Astrocyte (in vitro differentiated cells and primary cell): ENCODE results near the gene LIPC. TPM values are rescaled to one million over a fixed set of nuclear protein-coding genes. Genes with fewer than 3 reads are reported as not detected.

ENCODE experiments used
- DNase-seq: peaks from one replicate; pipeline ENCODE4 v3.0.0-alpha.2; 2010; ENCODE audit warnings: low read depth
- FAIRE-seq: peaks from 2 replicates; lab custom pipeline; 2011; peaks lifted over from hg19 to GRCh38; lab: Jason Lieb, UNC
- H2AFZ ChIP-seq: 2 replicates; pipeline ENCODE4 v1.6.0; 2012; ENCODE audit warnings: low read depth, low read length, inconsistent platforms
- H3K27ac ChIP-seq: 2 replicates; pipeline ENCODE4 v1.5.1; 2011; ENCODE audit warnings: low read depth, low read length, inconsistent platforms
- H3K27me3 ChIP-seq: 2 replicates; pipeline ENCODE4 v1.6.0; 2011; ENCODE audit warnings: low read length, inconsistent platforms; ENCODE audit not compliant: insufficient read depth
- H3K36me3 ChIP-seq: 2 replicates; pipeline ENCODE4 v1.5.1; 2011; ENCODE audit warnings: low read length, inconsistent platforms; ENCODE audit not compliant: insufficient read depth
- H3K4me1 ChIP-seq: 2 replicates; pipeline ENCODE4 v1.5.1; 2011; ENCODE audit warnings: low read length, inconsistent platforms; ENCODE audit not compliant: insufficient read depth
- H3K4me2 ChIP-seq: 2 replicates; pipeline ENCODE4 v1.6.0; 2012; ENCODE audit warnings: low read length, inconsistent platforms
- H3K4me3 ChIP-seq: 2 replicates; pipeline ENCODE4 v1.5.1; 2011; ENCODE audit warnings: low read depth, mild to moderate bottlenecking, low read length, inconsistent platforms; ENCODE audit not compliant: insufficient read depth
- H3K79me2 ChIP-seq: 2 replicates; pipeline ENCODE4 v1.6.0; 2012; ENCODE audit warnings: mild to moderate bottlenecking, low read length, inconsistent platforms; ENCODE audit not compliant: insufficient read depth
- H3K9ac ChIP-seq: 2 replicates; pipeline ENCODE4 v1.6.0; 2012; ENCODE audit warnings: mild to moderate bottlenecking, low read length, inconsistent platforms
- H3K9me3 ChIP-seq: 2 replicates; pipeline ENCODE4 v1.5.1; 2012; ENCODE audit warnings: low read depth, mild to moderate bottlenecking, low read length, inconsistent platforms; ENCODE audit not compliant: insufficient read depth
- H4K20me1 ChIP-seq: 2 replicates; pipeline ENCODE4 v1.6.0; 2012; ENCODE audit warnings: low read length, inconsistent platforms; ENCODE audit not compliant: insufficient read depth
- H3K27ac Mint-ChIP-seq: one replicate; pipeline ENCODE4 v1.8.0; 2021; ENCODE audit warnings: mild to moderate bottlenecking, mixed read lengths; ENCODE audit not compliant: unreplicated experiment
- H3K27me3 Mint-ChIP-seq: one replicate; pipeline ENCODE4 v1.8.0; 2021; ENCODE audit warnings: low read depth, mixed read lengths; ENCODE audit not compliant: unreplicated experiment
- H3K36me3 Mint-ChIP-seq: one replicate; pipeline ENCODE4 v1.8.0; 2021; ENCODE audit warnings: low read depth, mixed read lengths; ENCODE audit not compliant: unreplicated experiment
- H3K4me1 Mint-ChIP-seq: one replicate; pipeline ENCODE4 v1.8.0; 2021; ENCODE audit warnings: low read depth, mixed read lengths; ENCODE audit not compliant: unreplicated experiment
- H3K4me3 Mint-ChIP-seq: one replicate; pipeline ENCODE4 v1.8.0; 2021; ENCODE audit warnings: mild to moderate bottlenecking, moderate library complexity, mixed read lengths; ENCODE audit not compliant: unreplicated experiment
- H3K9me3 Mint-ChIP-seq: one replicate; pipeline ENCODE4 v1.8.0; 2021; ENCODE audit warnings: mild to moderate bottlenecking, mixed read lengths; ENCODE audit not compliant: unreplicated experiment
- EZH2 ChIP-seq: IDR thresholded peaks from 2 replicates; pipeline ENCODE4 v1.6.1; 2012; ENCODE audit warnings: mild to moderate bottlenecking, low read length, inconsistent platforms; ENCODE audit not compliant: insufficient read depth
- total RNA-seq: library from RNA; stranded (reverse); gene quantifications from 2 replicates; pipeline ENCODE4 v1.2.1, GENCODE V29; 2021
- TF ChIP-seq, protein P1 (sequence below): IDR thresholded peaks from 2 replicates; pipeline ENCODE4 v1.5.1; 2011; ENCODE audit warnings: low read depth, mild to moderate bottlenecking, inconsistent platforms, low read length, moderate library complexity; ENCODE audit not compliant: insufficient read depth

The LIPC gene
- total RNA-seq, 1 donor from 2014 or later, result not detected

DNA sequence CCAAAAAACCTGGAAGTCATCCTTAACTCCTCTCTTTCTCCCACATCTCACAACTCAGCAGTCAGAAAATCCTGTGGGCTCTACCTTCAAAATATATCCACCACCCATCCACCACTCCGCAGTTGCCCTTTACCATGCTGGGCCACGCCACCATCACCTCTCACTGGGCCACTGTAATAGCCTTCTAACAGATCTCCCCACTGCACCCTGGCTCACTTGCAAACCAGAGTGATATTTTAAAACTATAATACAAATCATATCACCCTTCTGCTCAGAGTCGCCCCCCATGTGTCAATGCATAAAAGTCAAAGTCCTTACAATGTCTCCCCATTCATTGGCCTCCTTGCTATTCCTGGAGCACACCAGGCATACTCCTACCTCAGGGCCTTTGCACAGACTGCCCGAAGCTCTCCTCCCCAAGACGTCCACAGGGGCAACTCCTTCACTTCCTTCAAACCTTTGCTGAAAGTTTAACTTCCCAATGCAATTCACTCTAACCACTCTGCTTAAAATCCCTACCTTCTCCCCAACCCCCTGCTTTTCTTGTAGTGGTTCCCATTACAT is 1.5 kb upstream of the LIPC start:
- Mint-ChIP-seq H3K4me1 (no peaks in the 10 kb centered on the region), H3K9me3 (no peaks in the 10 kb centered on the region), H3K36me3 (no peaks in the 10 kb centered on the region), H3K27ac (no peak overlapping the region), H3K27me3 (peaks cover 7% of the 10 kb centered on the region), H3K4me3 (no peak overlapping the region)
- H3K4me2 ChIP-seq, result no peak overlapping the region
- H2AFZ ChIP-seq, result no peak overlapping the region
- H3K4me3 ChIP-seq, result no peak overlapping the region
- H3K4me1 ChIP-seq, result no peaks in the 10 kb centered on the region
- H3K27ac ChIP-seq, result no peak overlapping the region
- H3K9me3 ChIP-seq, result no peaks in the 10 kb centered on the region
- FAIRE-seq, result no peak
- H3K9ac ChIP-seq, result no peak overlapping the region
- H3K36me3 ChIP-seq, result no peaks in the 10 kb centered on the region
- H3K79me2 ChIP-seq, result no peaks in the 10 kb centered on the region
- no peak for TF ChIP-seq EZH2
- TF ChIP-seq, protein P1, sequence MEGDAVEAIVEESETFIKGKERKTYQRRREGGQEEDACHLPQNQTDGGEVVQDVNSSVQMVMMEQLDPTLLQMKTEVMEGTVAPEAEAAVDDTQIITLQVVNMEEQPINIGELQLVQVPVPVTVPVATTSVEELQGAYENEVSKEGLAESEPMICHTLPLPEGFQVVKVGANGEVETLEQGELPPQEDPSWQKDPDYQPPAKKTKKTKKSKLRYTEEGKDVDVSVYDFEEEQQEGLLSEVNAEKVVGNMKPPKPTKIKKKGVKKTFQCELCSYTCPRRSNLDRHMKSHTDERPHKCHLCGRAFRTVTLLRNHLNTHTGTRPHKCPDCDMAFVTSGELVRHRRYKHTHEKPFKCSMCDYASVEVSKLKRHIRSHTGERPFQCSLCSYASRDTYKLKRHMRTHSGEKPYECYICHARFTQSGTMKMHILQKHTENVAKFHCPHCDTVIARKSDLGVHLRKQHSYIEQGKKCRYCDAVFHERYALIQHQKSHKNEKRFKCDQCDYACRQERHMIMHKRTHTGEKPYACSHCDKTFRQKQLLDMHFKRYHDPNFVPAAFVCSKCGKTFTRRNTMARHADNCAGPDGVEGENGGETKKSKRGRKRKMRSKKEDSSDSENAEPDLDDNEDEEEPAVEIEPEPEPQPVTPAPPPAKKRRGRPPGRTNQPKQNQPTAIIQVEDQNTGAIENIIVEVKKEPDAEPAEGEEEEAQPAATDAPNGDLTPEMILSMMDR, result no peak
- H4K20me1 ChIP-seq, result no peaks in the 10 kb centered on the region
- no peak for DNase-seq
- H3K27me3 ChIP-seq, result peaks cover 7% of the 10 kb centered on the region

DNA sequence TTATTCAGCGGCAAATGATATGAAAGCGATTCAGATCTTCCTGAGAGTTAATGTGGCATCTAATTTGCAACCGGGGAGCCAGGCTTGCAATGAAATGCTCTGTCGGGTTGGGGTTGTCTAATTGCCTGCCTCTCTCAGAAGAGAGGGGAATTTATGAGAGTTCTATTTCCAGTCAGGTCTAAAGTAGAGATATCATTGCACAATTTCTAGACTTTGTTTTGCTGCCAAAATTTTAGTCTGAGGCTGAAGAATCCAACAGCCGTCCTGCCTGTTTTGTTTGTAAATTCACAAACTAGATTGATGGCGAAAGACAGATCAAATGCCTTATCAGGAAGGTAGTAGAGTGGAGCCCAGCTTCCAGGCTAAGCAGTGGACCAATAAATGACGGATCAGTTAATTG is 610 bp downstream of the LIPC start:
- H3K27ac ChIP-seq, result no peak overlapping the region
- FAIRE-seq, result no peak
- H2AFZ ChIP-seq, result no peak overlapping the region
- Mint-ChIP-seq H3K9me3 (no peaks in the 10 kb centered on the region), H3K27me3 (peaks cover 8% of the 10 kb centered on the region), H3K36me3 (no peaks in the 10 kb centered on the region), H3K4me3 (no peak overlapping the region), H3K4me1 (peaks cover under 1% of the 10 kb centered on the region), H3K27ac (no peak overlapping the region)
- H3K36me3 ChIP-seq, result no peaks in the 10 kb centered on the region
- H3K27me3 ChIP-seq, result peaks cover 7% of the 10 kb centered on the region
- DNase-seq, result no peak
- H3K9ac ChIP-seq, result no peak overlapping the region
- no peaks in the 10 kb centered on the region for H3K79me2 ChIP-seq
- H3K4me1 ChIP-seq, result no peaks in the 10 kb centered on the region
- H3K9me3 ChIP-seq, result no peaks in the 10 kb centered on the region
- no peaks in the 10 kb centered on the region for H4K20me1 ChIP-seq
- H3K4me3 ChIP-seq, result no peak overlapping the region
- no peak overlapping the region for H3K4me2 ChIP-seq
- TF ChIP-seq, protein P1, result no peak
- no peak for TF ChIP-seq EZH2

DNA sequence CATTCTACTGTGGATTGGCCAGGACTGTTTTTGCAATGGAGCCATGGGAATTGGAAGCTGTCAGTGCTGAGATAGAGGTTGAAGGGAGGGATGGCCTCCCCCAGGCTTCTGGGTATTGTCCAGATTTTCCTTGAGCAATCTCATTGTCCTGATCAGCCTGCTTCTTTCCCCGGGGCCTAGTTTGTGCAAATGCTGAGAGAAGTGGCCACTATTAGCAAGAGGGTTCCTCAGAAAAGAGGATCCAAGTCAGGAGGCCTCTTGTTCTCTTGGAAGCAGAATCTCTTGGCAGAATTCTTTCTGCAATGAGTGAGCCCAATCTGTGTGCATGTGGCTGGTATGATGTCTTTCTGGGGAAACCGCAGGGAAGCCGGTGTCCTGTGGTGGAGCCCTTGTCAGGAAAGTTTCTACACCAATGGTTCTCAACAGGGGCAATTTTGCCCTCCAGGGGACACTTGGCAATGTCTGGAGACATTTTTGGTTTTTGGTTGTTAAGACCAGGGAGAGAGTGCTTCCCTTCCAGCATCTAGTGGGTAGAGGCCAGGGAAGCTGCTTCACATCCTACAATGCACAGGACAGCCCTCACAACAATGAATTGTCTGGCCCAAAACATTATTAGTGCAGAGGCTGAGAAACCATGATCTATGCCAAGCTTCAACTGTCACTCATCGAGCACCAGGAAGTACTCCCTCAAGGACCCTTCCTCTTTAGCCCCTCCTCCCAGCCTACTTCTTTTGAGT is 2.0 kb downstream of the LIPC start:
- no peaks in the 10 kb centered on the region for H3K9me3 ChIP-seq
- no peaks in the 10 kb centered on the region for H3K79me2 ChIP-seq
- Mint-ChIP-seq H3K27ac (no peak overlapping the region), H3K4me3 (no peak overlapping the region), H3K27me3 (peaks cover 8% of the 10 kb centered on the region), H3K9me3 (no peaks in the 10 kb centered on the region), H3K4me1 (peaks cover 3% of the 10 kb centered on the region), H3K36me3 (no peaks in the 10 kb centered on the region)
- H3K4me3 ChIP-seq, result no peak overlapping the region
- no peak for TF ChIP-seq EZH2
- TF ChIP-seq, protein P1, result no peak
- FAIRE-seq (no peak), DNase-seq (no peak)
- H3K27me3 ChIP-seq, result peaks cover 7% of the 10 kb centered on the region
- no peak overlapping the region for H3K4me2 ChIP-seq
- no peaks in the 10 kb centered on the region for H3K36me3 ChIP-seq
- H3K9ac ChIP-seq, result no peak overlapping the region
- no peak overlapping the region for H3K27ac ChIP-seq
- no peak overlapping the region for H2AFZ ChIP-seq
- H3K4me1 ChIP-seq, result no peaks in the 10 kb centered on the region
- no peaks in the 10 kb centered on the region for H4K20me1 ChIP-seq
